Embryonic facial prominence (tissue), 1 donor: ENCODE measurements around the gene CMTM7.
"Not testable (repeated sequence)": the region's sequence is repeated elsewhere in the genome, so short reads cannot be mapped to it uniquely, and the experiment has no call there.

Source experiments
- DNase-seq: peaks from one replicate; pipeline ENCODE4 v3.0.0-alpha.2; 2016; ENCODE audit errors: extremely low spot score

Gene CMTM7

GRCh38 chr3:32381922-32382321, 9.7 kb upstream of the CMTM7 start:
- no peak for DNase-seq

- DNase-seq, result no peak
Observed at GRCh38 chr3:32383136-32383711, 8.4 kb upstream of the CMTM7 start.

GRCh38 chr3:32384938-32385337, 6.7 kb upstream of the CMTM7 start:
- no peak for DNase-seq

GRCh38 chr3:32387512-32387911, 4.1 kb upstream of the CMTM7 start:
- DNase-seq, result no peak

GRCh38 chr3:32389577-32389976, 2.1 kb upstream of the CMTM7 start:
- DNase-seq, result not testable (repeated sequence)

- DNase-seq, result no peak
Observed at GRCh38 chr3:32392536-32393302, 1.1 kb downstream of the CMTM7 start.

- DNase-seq, result no peak
Observed at GRCh38 chr3:32395496-32395895, 3.8 kb downstream of the CMTM7 start.

GRCh38 chr3:32397941-32398340, 6.3 kb downstream of the CMTM7 start:
- no peak for DNase-seq

GRCh38 chr3:32398531-32398930, 6.9 kb downstream of the CMTM7 start:
- no peak for DNase-seq

- DNase-seq, result no peak
Observed at GRCh38 chr3:32399030-32399620, 7.5 kb downstream of the CMTM7 start.

- DNase-seq, result no peak
Observed at GRCh38 chr3:32401126-32401525, 9.5 kb downstream of the CMTM7 start.

GRCh38 chr3:32401556-32402081, 10.0 kb downstream of the CMTM7 start:
- no peak for DNase-seq

- DNase-seq, result no peak
Observed at GRCh38 chr3:32403663-32404062, 12.0 kb downstream of the CMTM7 start.

GRCh38 chr3:32404714-32405113, 13.1 kb downstream of the CMTM7 start:
- DNase-seq, result no peak

GRCh38 chr3:32405155-32405554, 13.5 kb downstream of the CMTM7 start:
- no peak for DNase-seq

GRCh38 chr3:32405711-32406323, 14.2 kb downstream of the CMTM7 start:
- DNase-seq, result no peak

- DNase-seq, result no peak
Observed at GRCh38 chr3:32406486-32407408, 15.1 kb downstream of the CMTM7 start.

- DNase-seq, result no peak
Observed at GRCh38 chr3:32410367-32411246, 19.0 kb downstream of the CMTM7 start.

GRCh38 chr3:32411442-32411841, 19.8 kb downstream of the CMTM7 start:
- DNase-seq, result no peak

GRCh38 chr3:32412887-32413286, 21.2 kb downstream of the CMTM7 start:
- no peak for DNase-seq
